Measurements from ENCODE around the gene ZNF679. TPM values are rescaled to one million over a fixed set of nuclear protein-coding genes. Genes with fewer than 3 reads are reported as not detected.
"Not testable (repeated sequence)": the region's sequence is repeated elsewhere in the genome, so short reads cannot be mapped to it uniquely, and the experiment has no call there.

Gene ZNF679
- polyA plus RNA-seq (ENCODE audit: insufficient read length in 3 of 3) = under 1 TPM in 1 of 3 donors, not detected in 2; 0.14 TPM
- long read RNA-seq, donor 1 = 0 reads
- long read RNA-seq, donor 2 = 0 reads
- long read RNA-seq, donor 3 = 0 reads
- long read RNA-seq, donor 4 = 0 reads
- long read RNA-seq, donor 5 = 0 reads
- long read RNA-seq, donor 6 = 0 reads
- long read RNA-seq, donor 7 = 0 reads
- long read RNA-seq, donor 8 = 0 reads
- long read RNA-seq, donor 9 = 0 reads
- long read RNA-seq, donor 10 = 0 reads
- long read RNA-seq, donor 11 = 0 reads
- long read RNA-seq, donor 12 = 0 reads
- long read RNA-seq, donor 13 = 0 reads
- long read RNA-seq, donor 14 = 0 reads
- long read RNA-seq, donor 15 = 0 reads
- long read RNA-seq, donor 16 = 0 reads

DNA sequence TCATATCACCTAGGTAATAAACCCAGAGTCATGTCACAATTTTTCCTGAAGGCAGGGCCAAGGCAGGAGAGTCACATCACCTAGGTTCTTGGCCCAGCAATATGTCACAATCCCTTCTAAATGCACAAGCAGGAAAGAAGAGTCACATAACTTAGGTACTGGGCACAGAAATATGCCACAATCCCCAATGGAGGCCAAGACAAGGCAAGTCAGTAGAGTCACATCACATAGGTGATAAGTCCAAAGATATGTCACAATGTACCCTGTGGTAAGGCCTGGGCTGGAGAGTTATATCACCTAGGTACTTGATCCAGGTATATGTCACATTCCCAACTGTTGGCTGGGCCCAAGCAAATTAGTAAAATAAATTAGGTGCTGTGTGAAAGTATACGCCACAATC is at the start of gene ZNF679:
Gene ZNF679, plus strand, starts transcription at position 301 of the 400 bp plus-strand sequence. CDS start 20,644 bp downstream, outside the sequence.
- not testable (repeated sequence) for DNase-seq (ENCODE audit: extremely low read depth in 1 of 11, low read depth in 9 of 11, low spot score in 4 of 11)

DNA sequence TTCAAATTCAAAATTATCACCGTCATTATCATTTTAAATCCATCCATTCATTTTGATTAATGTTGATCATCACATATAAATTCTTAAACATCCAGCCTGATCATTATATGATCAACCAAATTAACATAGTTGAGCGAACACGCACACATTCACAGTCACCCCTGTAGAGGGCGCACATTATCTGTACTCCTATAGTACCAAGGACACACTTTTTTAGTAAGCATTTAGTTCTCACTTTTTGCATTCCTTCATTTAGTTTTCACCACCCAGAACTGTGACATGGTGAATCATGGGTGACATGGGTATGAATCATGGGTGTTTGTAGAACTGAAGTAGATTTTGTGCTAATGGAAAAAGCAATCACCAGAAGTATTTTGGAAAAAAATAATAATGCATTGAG is 47.3 kb upstream of the ZNF679 start:
- DNase-seq (ENCODE audit: extremely low read depth in 1 of 11, low read depth in 9 of 11, low spot score in 4 of 11) = no peak

DNA sequence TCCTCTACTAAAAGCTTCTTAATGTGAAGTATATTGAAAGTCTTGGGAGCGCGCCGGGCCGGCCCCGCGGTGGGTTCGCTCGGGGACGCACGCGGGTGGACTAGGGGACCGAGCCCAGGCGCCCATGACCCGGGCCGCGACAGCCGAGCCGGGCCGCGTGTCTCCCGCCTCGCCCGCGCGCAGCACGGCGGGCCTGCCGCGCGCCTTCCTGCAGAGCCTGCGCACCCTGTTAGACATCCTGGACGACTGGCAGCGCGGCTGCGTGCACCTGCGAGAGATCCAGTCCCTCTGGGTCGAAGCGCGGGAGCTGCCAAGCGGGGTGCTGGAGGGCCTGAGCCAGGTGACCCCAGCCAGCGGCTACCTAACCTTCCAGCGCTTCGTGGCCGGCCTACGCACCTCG is 46.7 kb upstream of the ZNF679 start:
- no peak for DNase-seq (ENCODE audit: extremely low read depth in 1 of 11, low read depth in 9 of 11, low spot score in 4 of 11)

DNA sequence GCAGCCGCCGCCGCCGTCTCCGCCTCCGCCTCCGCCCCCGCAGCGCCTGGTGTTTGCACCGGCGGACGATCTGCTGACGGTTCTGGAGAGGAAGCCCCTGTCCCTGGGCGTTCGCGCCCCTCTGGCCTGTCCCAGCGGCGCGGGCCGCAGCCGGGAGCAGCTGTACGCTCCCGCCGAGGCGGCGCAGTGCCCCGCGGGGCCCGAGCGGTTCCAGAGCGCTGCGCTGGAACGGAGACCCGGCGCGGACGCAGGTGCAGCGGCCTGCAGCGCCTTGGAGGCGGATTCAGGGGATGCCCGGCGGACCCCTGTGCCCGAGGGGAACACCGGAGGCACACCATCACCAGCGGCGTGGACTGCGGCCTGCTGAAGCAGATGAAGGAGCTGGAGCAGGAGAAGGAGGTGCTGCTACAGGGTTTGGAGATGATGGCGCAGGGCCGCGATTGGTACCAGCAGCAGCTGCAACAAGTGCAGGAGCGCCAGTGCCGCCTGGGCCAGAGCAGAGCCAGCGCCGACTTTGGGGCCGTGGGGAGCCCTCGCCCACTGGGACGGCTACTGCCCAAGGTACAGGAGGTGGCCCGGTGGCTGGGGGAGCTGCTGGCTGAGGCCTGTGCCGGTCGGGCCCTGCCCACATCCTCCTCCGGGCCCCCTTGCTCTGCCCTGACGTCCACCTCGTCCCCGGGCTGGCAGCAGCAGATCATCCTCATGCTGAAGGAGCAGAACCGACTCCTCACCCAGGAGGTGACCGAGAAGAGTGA is 46.1 kb upstream of the ZNF679 start:
- DNase-seq (ENCODE audit: extremely low read depth in 1 of 11, low read depth in 9 of 11, low spot score in 4 of 11) = no peak

DNA sequence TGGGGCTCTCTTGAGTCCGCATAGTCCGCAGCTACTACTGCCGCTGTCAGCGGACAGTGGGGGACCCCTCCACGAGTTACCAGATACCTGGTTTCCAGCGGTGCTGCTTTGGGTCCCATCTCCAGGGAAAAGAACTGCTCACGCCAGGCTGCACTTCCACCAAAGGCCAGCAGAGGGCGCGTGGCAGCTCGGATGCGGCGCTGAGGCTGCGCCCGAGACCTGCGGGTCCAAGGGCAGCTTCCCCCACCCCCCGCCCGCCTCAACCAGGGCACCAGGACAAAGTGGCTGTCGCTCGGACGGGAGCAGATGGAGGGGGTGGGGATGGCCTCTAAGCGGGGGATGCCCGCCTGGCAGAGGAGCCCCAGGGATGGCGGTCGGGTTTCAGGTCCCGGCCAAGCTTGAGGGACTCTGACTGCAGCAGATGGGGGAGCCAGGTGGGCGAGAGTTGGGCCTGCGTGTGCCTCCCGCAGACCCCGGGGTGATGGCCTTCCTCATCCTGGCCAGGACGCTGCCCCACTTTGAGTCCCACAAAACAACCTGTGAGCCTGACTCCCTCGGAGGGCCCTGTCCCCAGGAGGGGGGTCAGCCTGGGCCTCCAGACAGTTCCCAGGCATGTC is 45.0 kb upstream of the ZNF679 start:
- no peak for DNase-seq (ENCODE audit: extremely low read depth in 1 of 11, low read depth in 9 of 11, low spot score in 4 of 11)

DNA sequence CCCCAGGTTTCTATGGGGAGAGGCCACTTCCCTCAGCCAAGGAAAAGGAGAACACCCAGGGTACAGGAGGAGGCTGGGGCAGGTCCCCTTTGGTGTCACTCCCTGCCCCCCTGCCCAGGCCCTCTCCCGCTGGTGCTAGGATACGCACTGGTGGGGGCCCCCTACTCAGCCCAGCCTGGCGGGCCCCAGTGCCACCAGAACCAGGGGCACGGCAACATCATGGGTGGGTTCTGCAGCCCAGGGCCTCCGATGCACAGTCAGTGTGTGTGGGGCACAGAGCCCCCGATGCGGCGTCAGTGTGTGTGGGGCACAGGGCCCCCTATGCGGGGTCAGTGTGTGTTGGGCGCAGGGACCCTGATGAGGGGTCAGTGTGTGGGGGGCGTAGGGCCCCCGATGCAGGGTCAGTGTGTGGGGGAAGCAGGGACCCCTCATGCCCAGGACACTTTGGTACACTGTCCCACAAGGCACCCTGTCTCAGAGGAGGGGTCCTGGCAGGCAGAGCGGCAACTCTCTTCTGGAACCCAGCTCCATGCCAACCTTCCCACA is 44.4 kb upstream of the ZNF679 start:
- DNase-seq (ENCODE audit: extremely low read depth in 1 of 11, low read depth in 9 of 11, low spot score in 4 of 11) = no peak

DNA sequence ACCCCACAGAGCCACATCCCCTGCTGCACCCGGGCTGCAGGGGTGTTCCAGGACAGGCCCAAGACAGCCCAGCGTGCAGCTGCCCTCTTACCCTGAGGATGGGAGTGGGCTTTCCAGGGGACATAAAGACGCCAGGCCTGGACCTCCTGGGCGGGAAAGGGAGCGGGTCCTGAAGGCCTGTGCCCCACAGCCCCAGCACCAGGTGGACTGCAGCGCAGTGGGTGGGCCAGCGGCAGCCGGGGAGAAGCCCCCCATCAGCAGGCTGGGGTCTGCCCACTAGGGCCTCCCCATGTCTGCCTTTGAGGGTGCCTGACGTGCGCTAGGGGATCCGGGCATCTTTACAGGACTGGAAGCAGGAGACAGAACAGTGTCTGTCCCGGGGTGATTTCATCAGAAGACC is 43.9 kb upstream of the ZNF679 start:
- no peak for DNase-seq (ENCODE audit: extremely low read depth in 1 of 11, low read depth in 9 of 11, low spot score in 4 of 11)

DNA sequence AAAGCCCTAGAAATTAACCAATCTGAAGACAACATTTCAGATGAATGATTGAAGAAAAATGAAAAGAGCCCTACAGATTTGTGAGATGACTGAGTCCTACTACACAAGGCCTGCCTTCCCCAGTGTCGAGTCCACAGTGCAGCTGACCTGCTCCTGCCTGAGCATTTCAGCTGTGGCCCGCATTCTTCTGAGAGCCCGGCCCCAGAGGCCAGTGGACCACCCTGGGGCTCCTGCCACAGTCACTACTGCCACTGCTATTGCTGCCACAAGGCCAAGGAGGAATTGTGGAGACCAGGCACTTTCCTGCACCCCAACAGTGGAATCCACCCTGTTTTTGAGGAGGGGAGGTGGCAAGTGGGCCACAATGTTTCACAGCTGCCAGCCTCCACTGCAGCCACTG is 40.9 kb upstream of the ZNF679 start:
- no peak for DNase-seq (ENCODE audit: extremely low read depth in 1 of 11, low read depth in 9 of 11, low spot score in 4 of 11)

DNA sequence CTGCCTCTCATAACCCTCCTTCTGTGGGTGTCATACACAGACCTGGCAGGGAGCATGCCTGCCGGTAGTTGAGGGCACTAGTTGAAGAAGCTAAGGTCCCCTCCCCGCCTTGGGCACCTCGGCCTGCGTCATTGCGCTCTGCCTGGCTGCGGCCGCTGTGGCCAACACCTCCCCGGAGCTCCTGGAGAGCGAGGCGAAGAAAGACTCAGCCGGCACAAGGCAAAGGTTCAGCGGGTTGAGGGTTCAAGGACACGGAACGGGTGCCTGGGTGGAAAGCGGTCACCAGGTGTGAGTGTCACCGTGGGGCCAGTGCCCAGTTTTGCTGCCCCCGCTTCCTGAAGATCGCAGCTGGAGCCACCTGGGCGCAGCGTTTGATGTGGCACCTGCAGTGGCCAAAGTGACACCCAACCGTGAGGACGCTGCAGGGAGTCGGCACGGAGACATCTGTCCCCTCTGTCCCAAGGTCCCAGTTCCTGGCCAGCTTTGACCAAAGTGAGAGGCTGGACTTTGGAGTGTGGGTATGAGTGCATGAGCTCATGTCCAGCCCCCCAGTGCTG is 36.0 kb upstream of the ZNF679 start:
- no peak for DNase-seq (ENCODE audit: extremely low read depth in 1 of 11, low read depth in 9 of 11, low spot score in 4 of 11)

DNA sequence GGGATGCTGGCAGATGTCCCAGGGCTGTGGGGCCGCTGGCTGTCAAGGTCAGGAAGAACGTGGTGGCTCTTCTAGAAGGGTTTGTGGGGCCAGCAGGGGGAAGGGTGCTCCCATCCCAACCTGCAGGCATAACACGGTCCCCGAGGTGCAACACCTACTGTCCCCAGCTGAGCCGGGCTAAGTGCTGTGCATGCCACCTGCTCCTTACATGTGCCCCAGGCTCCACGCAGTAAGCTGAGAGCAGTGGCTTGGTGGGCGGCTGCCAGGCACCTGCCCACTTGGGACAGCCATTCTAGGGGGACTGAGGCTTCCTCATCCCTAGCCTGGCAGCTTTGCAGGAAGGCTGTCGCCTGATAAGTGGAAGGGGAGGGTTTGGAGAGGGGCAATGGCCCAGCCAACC is 35.5 kb upstream of the ZNF679 start:
- DNase-seq (ENCODE audit: extremely low read depth in 1 of 11, low read depth in 9 of 11, low spot score in 4 of 11) = no peak

DNA sequence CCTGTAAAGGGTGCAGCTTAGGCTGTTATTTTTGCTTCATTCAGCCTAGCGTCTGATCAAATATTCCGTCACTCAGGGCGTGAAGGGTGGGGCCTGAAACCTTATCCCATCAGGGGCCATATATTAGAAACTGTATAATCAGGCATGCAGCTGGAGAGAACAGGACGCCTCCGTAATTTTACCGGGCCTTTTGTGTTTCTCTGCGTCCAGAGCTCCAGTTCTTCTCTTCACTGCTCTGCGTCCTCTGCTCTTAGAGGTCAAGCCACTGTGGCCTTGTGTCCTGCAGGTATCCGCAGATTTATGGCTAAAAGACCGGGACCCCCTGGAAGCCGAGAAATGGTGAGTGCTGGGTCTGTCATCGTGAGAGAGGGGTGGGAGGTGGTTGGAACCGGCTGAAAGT is 21.4 kb upstream of the ZNF679 start, which contains the start of gene ZNF735:
Gene ZNF735, plus strand, starts transcription at position 301 of the 400 bp plus-strand sequence. Its CDS starts 0 bp downstream, at position 301.
- no peak for DNase-seq (ENCODE audit: extremely low read depth in 1 of 11, low read depth in 9 of 11, low spot score in 4 of 11)

DNA sequence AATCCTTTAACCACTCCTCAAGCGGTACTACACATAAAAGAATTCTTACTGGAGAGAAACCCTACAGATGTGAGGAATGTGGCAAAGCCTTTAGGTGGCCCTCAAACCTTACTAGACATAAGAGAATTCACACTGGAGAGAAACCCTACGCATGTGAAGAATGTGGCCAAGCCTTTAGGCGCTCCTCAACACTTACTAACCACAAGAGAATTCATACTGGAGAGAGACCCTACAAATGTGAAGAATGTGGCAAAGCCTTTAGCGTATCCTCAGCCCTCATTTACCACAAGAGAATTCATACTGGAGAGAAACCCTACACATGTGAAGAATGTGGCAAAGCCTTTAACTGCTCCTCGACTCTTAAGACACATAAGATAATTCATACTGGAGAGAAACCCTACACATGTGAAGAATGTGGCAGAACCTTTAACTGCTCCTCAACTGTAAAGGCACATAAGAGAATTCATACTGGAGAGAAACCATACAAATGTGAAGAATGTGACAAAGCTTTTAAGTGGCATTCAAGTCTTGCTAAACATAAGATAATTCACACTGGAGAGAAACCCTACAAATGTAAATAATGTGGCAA is 8.5 kb upstream of the ZNF679 start:
- DNase-seq (ENCODE audit: extremely low read depth in 1 of 11, low read depth in 9 of 11, low spot score in 4 of 11) = not testable (repeated sequence)

DNA sequence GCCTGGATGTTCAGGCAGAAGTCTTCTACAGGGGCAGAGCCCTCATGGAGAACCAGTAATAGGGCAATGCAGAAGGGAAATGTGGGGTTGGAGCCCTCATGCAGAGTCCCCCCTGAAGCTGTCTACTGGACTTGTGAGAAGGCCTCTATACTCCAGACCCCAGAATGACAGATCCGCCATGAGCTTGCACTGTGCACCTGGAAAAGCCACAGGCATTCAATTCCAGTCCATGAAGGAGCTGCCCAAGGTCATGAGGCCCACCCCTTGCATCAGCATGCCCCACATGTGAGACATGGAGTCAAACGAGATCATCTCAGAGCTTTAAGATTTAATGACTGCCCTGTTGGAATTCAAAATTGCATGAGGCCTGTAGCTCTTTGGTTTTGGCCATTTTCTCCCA is 4.9 kb upstream of the ZNF679 start:
- DNase-seq (ENCODE audit: extremely low read depth in 1 of 11, low read depth in 9 of 11, low spot score in 4 of 11) = no peak

DNA sequence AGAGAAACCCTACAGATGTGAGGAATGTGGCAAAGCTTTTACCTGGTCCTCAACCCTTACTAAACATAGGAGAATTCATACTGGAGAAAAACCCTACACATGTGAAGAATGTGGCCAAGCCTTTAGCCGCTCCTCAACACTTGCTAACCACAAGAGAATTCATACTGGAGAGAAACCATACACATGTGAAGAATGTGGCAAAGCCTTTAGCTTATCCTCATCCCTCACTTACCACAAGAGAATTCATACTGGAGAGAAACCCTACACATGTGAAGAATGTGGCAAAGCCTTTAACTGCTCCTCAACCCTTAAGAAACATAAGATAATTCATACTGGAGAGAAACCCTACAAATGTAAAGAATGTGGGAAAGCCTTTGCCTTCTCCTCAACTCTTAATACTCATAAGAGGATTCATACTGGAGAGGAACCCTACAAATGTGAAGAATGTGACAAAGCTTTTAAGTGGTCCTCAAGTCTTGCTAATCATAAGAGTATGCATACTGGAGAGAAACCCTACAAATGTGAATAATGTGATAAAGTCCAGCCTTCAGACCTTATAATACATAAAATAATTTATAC is 38.2 kb downstream of the ZNF679 start:
- no peak for DNase-seq (ENCODE audit: extremely low read depth in 1 of 11, low read depth in 9 of 11, low spot score in 4 of 11)

DNA sequence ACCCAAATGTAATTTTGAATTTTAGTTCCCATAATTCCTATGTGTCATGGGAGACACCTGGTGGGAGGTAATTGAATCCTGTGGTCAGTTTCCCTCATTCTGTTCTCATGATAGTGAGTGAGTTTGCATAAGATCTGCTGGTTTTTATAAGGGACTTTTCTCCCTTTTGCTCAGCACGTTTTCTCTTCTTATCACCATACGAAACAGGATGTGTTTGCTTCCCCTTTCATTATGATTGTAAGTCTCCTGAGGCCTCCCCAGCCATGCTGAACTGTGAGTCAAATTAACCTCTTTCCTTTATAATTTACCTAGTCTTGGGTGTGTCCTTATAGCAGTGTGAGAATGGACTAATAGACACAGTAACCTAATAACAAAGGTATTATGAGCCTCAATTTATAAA is 49.4 kb downstream of the ZNF679 start:
- no peak for DNase-seq (ENCODE audit: extremely low read depth in 1 of 11, low read depth in 9 of 11, low spot score in 4 of 11)

DNA sequence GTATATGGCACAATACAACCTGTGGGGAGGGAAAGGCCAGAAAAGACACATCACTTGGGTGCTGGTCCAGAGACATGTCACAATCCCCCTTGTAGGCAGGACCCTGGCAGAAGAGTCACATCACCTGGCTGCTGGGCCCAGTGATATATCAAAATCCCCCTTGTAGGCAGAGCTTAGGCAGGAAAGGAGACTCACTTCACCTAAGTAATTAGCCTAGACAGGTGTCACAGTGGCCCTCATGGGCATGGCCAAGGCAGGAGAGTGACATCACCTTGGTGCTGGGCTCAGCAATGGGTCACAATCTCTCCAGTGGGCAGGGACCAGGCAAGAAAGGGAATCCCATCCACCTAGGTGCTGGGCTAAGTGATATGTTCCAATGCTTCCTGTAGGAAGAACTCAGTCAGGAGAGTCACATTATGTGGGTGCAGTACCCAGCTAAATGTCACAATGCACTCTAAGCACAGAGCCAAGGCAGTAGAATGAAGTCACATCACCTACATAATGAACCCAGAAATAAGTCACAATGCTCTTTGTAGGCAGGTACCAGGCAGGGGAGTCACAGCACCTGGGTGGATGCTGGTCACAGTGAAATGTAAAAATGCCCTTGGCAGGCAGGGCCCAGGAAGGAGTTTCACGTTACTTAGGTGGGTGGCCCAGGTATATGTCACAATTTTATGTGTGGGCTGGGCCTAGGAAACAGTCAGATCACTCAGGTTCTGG is 66.6 kb downstream of the ZNF679 start:
- no peak for DNase-seq (ENCODE audit: extremely low read depth in 1 of 11, low read depth in 9 of 11, low spot score in 4 of 11)

DNA sequence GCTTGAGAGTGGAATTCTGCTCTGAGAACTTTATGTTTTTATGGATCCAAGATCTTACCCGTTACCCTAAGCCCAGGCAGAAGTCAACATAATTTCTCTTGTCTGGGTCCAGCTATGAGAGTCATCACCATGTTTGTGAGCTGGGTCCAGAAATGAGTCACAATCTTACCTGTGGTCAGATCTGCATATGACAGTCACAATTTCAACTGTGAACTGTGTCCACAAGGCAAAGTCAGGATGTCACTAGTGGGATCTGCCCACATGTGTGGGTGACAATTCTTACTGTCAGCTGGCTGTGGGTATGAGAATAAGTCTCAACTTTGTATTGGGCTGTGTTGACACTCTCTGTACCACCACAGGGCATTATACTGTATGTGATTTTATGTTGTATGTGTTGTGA is 69.1 kb downstream of the ZNF679 start:
- DNase-seq (ENCODE audit: extremely low read depth in 1 of 11, low read depth in 9 of 11, low spot score in 4 of 11) = not testable (repeated sequence)
